Natural killer cell (primary cell): Measurements from ENCODE around the gene MRPL39. TPM values are rescaled to one million over a fixed set of nuclear protein-coding genes. Genes with fewer than 3 reads are reported as not detected.

ENCODE experiments used
- ATAC-seq, 3 donors: fragments of 150-1000 bp in 2 of 3; fragments of 200-7000 bp in 1 of 3; cut with Tn5 transposase; 1 replicate in 1 of 3; 2 replicates in 2 of 3; pipeline ENCODE4 v1.10.0; 2021; ENCODE audit warnings: mild to moderate bottlenecking in 2 of 3, moderate library complexity in 2 of 3
- DNase-seq, 2 donors: peaks; one replicate each; pipeline versions ENCODE4 v3.0.0 to v3.0.0-alpha.2; 2013 to 2021; ENCODE audit warnings: mixed read lengths in 1 of 2
- H3K27ac ChIP-seq: one replicate; pipeline ENCODE4 v1.5.1; 2013; ENCODE audit warnings: mild to moderate bottlenecking, low read length
- H3K27me3 ChIP-seq: one replicate; pipeline ENCODE4 v1.6.1; 2013; ENCODE audit warnings: low read length; ENCODE audit not compliant: control insufficient read depth, insufficient read depth
- H3K36me3 ChIP-seq: one replicate; pipeline ENCODE4 v1.6.1; 2013; ENCODE audit warnings: low read length; ENCODE audit not compliant: control insufficient read depth, insufficient read depth
- H3K4me1 ChIP-seq: one replicate; pipeline ENCODE4 v1.6.1; 2013; ENCODE audit warnings: low read length; ENCODE audit not compliant: control insufficient read depth, insufficient read depth
- H3K4me3 ChIP-seq: one replicate; pipeline ENCODE4 v1.5.1; 2013; ENCODE audit warnings: low read length
- H3K9me3 ChIP-seq: one replicate; pipeline ENCODE4 v1.6.1; 2013; ENCODE audit warnings: low read length; ENCODE audit not compliant: control insufficient read depth, insufficient read depth
- H3K27ac Mint-ChIP-seq, 2 donors: one replicate each; pipeline ENCODE4 v1.8.0; 2022; ENCODE audit warnings: mild to moderate bottlenecking in 2 of 2, mixed read lengths in 2 of 2, moderate library complexity in 1 of 2
- H3K27me3 Mint-ChIP-seq, 2 donors: one replicate each; pipeline ENCODE4 v1.8.0; 2022; ENCODE audit warnings: low read depth in 2 of 2, mixed read lengths in 2 of 2
- H3K36me3 Mint-ChIP-seq: one replicate; pipeline ENCODE4 v1.8.0; 2022; ENCODE audit warnings: mixed read lengths
- H3K4me1 Mint-ChIP-seq, 2 donors: one replicate each; pipeline ENCODE4 v1.8.0; 2022; ENCODE audit warnings: mixed read lengths in 2 of 2
- H3K4me3 Mint-ChIP-seq: one replicate; pipeline ENCODE4 v1.8.0; 2022; ENCODE audit warnings: mild to moderate bottlenecking, moderate library complexity, mixed read lengths
- H3K9me3 Mint-ChIP-seq, 2 donors: one replicate each; pipeline ENCODE4 v1.8.0; 2022; ENCODE audit warnings: mixed read lengths in 2 of 2
- CTCF ChIP-seq: fragments of 200-600 bp; IDR thresholded peaks from one replicate; pipeline ENCODE4 v1.8.0; 2022; ENCODE audit warnings: antibody characterized with exemption
- WGBS: methylation state at CpG from one replicate; pipeline ENCODE4 v1.1.7; 2013; ENCODE audit warnings: missing lambda C conversion rate; ENCODE audit not compliant: insufficient coverage; 5-methylcytosine and 5-hydroxymethylcytosine counted together
- intact Hi-C: fragments of 100-400 bp; cut with micrococcal nuclease; formaldehyde crosslinking; loops from one replicate; pipeline ENCODE4 v1.14.2; 2022
- total RNA-seq, 4 donors: library from RNA; stranded (reverse); fragments of 120-200 nt in 1 of 4; gene quantifications; one replicate each; pipeline versions ENCODE4 v1.2.3 to v1.2.4, GENCODE V29; 2013 to 2022

The MRPL39 gene
- total RNA-seq, 3 donors from 2014 or later (not counting 1 experiment from before 2014, with no cell fraction given): 10.8 to 12.8 (median 10.8) TPM

GRCh38 chr21:25557180-25557579 lies 50.1 kb downstream of the MRPL39 start:
- Mint-ChIP-seq H3K27ac (no peak overlapping the region), H3K4me3 (no peak overlapping the region), H3K4me1 (peaks cover 22 to 23% of the 10 kb centered on the region in 2 donors), H3K36me3 (no peaks in the 10 kb centered on the region), H3K9me3 (no peaks in the 10 kb centered on the region), H3K27me3 (peaks cover 7 to 11% of the 10 kb centered on the region in 2 donors)
- DNase-seq (no peak), ATAC-seq (no peak)
- peaks cover 11% of the 10 kb centered on the region for H3K4me1 ChIP-seq
- intact Hi-C loops: no loop called here
- TF ChIP-seq CTCF: no peak
- H3K27ac ChIP-seq: no peak overlapping the region
- no peak overlapping the region for H3K4me3 ChIP-seq
- WGBS: no CpG with 5 or more reads among the region's 1 CpG
- no peaks in the 10 kb centered on the region for H3K36me3 ChIP-seq
- H3K27me3 ChIP-seq: no peaks in the 10 kb centered on the region
- H3K9me3 ChIP-seq: no peaks in the 10 kb centered on the region

- Histone ChIP-seq H3K4me1 (peaks cover 5% of the 10 kb centered on the region), H3K36me3 (no peaks in the 10 kb centered on the region), H3K27ac (no peak overlapping the region), H3K9me3 (no peaks in the 10 kb centered on the region), H3K27me3 (no peaks in the 10 kb centered on the region), H3K4me3 (no peak overlapping the region)
- H3K27me3 Mint-ChIP-seq: peaks cover 7 to 11% of the 10 kb centered on the region in 2 donors
- no peak for DNase-seq
- no peaks in the 10 kb centered on the region for H3K36me3 Mint-ChIP-seq
- no peak for ATAC-seq
- intact Hi-C loops: no loop called here
- H3K4me1 Mint-ChIP-seq: peaks cover 14% of the 10 kb centered on the region in 2 donors
- H3K27ac Mint-ChIP-seq: no peak overlapping the region
- H3K4me3 Mint-ChIP-seq: no peak overlapping the region
- H3K9me3 Mint-ChIP-seq: no peaks in the 10 kb centered on the region
- no peak for TF ChIP-seq CTCF
Observed at GRCh38 chr21:25556091-25556490, 51.2 kb downstream of the MRPL39 start.

GRCh38 chr21:25555492-25555891 lies 51.8 kb downstream of the MRPL39 start:
- no peak for TF ChIP-seq CTCF
- Histone ChIP-seq H3K4me3 (no peak overlapping the region), H3K4me1 (peaks cover 3% of the 10 kb centered on the region), H3K36me3 (no peaks in the 10 kb centered on the region), H3K9me3 (no peaks in the 10 kb centered on the region), H3K27me3 (no peaks in the 10 kb centered on the region), H3K27ac (no peak overlapping the region)
- no peak overlapping the region for H3K4me3 Mint-ChIP-seq
- H3K27me3 Mint-ChIP-seq: peaks cover 7 to 11% of the 10 kb centered on the region in 2 donors
- intact Hi-C loops: no loop called here
- H3K36me3 Mint-ChIP-seq: no peaks in the 10 kb centered on the region
- no peak overlapping the region for H3K27ac Mint-ChIP-seq
- DNase-seq: no peak
- no peak for ATAC-seq
- H3K4me1 Mint-ChIP-seq: peaks cover 8 to 9% of the 10 kb centered on the region in 2 donors
- H3K9me3 Mint-ChIP-seq: no peaks in the 10 kb centered on the region

GRCh38 chr21:25552856-25553255 lies 54.4 kb downstream of the MRPL39 start:
- H3K4me3 Mint-ChIP-seq: no peak overlapping the region
- no peaks in the 10 kb centered on the region for H3K4me1 ChIP-seq
- H3K27me3 Mint-ChIP-seq: peaks cover 7 to 13% of the 10 kb centered on the region in 2 donors
- no peaks in the 10 kb centered on the region for H3K36me3 Mint-ChIP-seq
- no peak overlapping the region for H3K4me3 ChIP-seq
- no peaks in the 10 kb centered on the region for H3K9me3 ChIP-seq
- no peak overlapping the region for H3K27ac Mint-ChIP-seq
- DNase-seq (no peak), ATAC-seq (no peak)
- no peaks in the 10 kb centered on the region for H3K9me3 Mint-ChIP-seq
- intact Hi-C loops: no loop called here
- no peaks in the 10 kb centered on the region for H3K36me3 ChIP-seq
- TF ChIP-seq CTCF: no peak
- no peaks in the 10 kb centered on the region for H3K4me1 Mint-ChIP-seq
- WGBS: 93% methylated on average over 3 of the region's 5 CpGs
- no peaks in the 10 kb centered on the region for H3K27me3 ChIP-seq
- no peak overlapping the region for H3K27ac ChIP-seq
